HT1080 (cell line): ENCODE data around the gene PIGK. TPM values are rescaled to one million over a fixed set of nuclear protein-coding genes. Genes with fewer than 3 reads are reported as not detected.

Experiments used
- DNase-seq: peaks from one replicate; pipeline ENCODE4 v3.0.0-alpha.2; 2015; ENCODE audit warnings: low read depth
- total RNA-seq: library from RNA; depleted of rRNA; stranded (reverse); fragments of >200 nt; shearing (Covaris generic); gene quantifications from 2 replicates; pipeline ENCODE4 v1.2.3, GENCODE V29; 2014

The PIGK gene
- total RNA-seq, 1 experiment from 2014 or later, result 33.9 TPM

DNA sequence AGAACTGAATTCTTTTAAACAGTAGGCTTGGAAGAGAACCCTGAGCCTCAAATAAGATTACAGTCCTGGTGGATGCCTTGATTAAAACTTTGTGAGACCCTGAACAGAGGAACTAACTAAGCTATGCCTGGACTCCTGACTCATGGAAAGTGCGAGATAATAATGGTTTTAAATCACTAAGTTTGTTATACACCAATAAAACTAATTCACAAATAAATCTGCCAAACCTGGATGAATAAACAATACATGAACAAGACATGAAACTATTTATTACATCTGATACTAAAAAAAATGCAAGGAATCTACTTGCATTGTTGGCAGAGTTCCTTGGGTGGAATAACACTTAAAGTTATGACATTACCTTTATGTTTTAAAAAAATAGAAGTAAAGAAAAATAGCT, 118.4 kb downstream of the PIGK start:
- DNase-seq, result no peak

DNA sequence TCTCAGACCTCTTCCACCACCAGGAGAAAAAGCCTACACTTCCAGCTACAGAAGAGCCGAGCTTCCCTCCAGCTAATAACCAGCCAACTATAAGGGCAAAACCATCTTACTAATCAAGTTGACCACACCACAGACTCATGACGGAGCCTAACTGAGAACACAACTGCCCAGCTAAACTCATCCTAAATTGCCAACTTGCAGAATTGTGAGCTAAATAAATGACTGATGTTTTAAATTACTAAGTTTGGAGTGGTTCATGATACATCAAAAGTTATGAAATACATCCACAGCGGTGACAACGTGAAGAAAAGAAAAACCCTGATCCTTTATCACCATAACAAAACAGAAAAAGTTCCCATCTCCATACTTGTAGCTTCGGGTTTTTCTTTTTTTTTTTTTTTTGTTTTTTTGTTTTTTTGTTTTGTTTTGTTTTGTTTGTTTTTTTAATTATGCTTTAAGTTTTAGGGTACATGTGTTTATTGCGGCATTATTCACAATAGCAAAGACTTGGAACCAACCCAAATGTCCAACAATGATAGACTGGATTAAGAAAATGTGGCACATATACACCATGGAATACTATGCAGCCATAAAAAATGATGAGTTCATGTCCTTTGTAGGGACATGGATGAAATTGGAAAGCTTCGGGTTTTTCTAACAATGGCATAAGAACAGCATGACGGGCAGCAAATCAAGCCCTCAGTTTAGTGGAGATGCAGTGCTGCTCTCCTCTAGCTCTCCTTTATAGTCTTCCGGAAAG, 122.6 kb downstream of the PIGK start:
- no peak for DNase-seq

GRCh38 chr1:77095236-77095635, 124.0 kb downstream of the PIGK start:
- DNase-seq, result no peak

- DNase-seq, result no peak
These were observed 129.5 kb downstream of the PIGK start for GRCh38 chr1:77089756-77090155.

DNA sequence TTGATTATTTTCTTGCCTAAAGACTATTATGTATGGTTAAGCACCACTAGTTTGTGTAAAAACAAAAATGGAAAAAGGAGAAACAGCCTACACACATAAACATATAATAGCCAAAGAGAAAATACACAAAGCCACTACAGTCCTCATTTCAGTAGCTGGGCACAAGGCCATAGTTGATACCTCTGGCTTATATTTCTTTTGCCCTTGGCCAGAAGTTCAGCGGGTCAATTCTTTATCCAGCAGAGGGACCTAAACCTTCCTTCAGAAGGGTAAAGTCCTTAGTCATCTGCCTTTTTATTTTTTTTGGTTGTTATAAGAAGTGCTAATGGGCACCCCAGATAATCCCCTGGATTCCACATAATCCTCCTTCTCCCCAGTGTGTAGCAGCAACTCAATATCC, 134.1 kb downstream of the PIGK start:
- DNase-seq, result no peak

DNA sequence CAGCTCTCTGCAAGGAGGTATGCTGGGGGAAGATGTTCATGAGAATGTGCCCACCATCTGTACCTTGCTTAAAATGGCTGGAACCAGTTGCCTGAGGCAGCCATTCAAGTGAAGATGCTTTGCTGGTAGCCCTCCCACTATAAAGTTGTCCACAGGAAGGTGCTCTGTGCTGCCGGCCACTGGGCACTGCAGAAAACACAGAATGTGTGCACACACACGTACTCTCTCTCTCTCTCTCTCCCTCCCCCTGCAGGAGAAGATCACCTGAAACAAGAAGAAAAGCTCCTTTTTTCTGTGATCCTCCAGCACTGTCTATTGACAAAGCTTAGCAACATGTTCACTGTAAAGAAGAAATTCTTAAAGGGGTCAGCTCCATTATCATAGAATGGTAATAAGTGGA, 134.8 kb downstream of the PIGK start:
- DNase-seq, result no peak

- DNase-seq, result no peak
These were observed 137.4 kb downstream of the PIGK start for GRCh38 chr1:77081834-77082233.

- DNase-seq, result no peak
These were observed 142.5 kb downstream of the PIGK start for GRCh38 chr1:77076759-77077158.

DNA sequence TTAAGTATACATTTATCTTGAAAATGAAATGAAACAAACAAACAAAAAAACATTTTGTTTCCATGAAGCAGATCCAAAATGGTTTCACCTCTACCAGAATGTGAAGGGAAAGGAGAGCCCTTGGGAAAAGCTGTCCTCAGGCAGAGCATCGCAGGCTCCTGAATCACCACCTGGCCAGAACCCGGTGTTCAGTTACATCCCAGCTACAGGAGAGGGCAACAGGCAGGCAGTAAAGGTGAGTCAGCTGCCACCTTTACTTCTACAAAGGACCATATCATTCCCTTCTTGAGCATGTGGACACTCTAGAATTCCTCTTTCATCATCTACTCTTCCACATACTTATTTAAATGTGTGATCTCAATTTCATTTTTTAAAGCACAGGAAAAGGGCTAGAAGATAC, 151.2 kb downstream of the PIGK start:
- no peak for DNase-seq

DNA sequence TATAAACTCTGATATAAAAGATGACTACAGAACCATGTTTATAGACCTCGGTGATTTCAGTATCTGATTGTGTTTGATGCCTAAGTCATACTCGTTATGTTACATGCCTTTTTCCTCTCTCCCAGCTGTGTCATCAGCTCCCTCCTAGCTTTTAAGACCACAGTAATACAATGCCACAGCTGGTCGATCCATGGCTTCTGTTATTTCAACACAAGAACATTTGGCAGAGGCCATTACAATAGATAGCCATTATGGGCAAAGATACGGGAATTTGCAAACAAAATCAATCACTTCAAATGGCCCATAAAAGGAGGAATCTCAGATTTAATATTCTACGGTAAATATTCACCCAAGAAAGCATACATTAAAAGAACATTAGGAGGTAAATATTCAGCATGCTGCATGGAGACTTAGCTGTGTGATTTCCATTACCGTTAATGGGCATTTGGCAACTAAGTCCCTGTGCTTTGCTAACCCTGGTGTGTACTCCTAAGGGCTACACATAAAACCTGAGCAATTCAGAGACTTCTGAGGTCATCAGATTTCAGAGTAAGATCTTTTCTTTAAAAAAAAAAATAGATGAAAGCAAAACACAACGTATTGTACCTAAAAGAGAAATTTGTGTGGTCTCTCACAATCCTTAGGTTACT, 153.4 kb downstream of the PIGK start:
- no peak for DNase-seq

DNA sequence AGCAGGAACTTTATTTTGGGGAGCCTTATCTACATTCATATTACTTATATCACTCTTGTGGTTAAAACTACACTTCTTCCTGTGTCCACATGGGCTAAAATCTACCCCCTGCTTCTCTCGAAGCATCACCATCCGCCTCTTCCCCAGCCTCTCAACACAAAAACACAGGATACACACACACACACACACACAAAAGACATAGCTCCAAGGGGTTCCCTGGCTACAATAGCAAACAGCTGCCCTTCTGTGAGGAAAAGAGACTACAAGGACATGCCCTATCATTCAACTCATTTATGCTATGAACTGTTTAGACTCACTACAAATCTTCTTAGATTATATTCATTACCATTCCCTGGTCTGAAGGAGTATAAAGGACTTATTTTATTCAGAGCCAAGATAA, 155.0 kb downstream of the PIGK start:
- DNase-seq, result no peak

GRCh38 chr1:77063118-77063517, 156.1 kb downstream of the PIGK start:
- DNase-seq, result no peak

- DNase-seq, result no peak
These were observed 158.1 kb downstream of the PIGK start for GRCh38 chr1:77061162-77061561.

DNA sequence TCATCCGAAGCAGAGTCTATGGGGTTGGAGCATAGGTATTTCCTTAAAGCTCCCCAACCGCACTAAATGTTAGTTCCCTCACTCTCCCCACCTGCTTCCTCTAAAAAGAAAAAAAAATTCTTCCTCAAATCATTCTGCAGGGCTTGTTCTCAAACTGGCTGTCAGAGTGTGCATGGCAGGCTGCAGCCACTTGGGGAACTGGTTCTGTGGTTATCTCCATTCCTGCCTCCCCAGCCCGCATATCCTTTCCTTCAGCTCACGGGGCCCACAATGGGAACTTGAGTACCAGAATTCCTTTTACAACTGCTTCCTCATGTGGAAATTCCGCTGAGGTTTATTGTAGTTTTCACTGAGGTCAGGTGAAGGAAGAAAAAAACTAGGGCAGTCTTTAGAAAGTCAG, 159.2 kb downstream of the PIGK start:
- no peak for DNase-seq

- no peak for DNase-seq
These were observed 161.1 kb downstream of the PIGK start for GRCh38 chr1:77057994-77058585.

- DNase-seq, result peak; percentile 77
These were observed 162.7 kb downstream of the PIGK start for GRCh38 chr1:77056525-77056924.

DNA sequence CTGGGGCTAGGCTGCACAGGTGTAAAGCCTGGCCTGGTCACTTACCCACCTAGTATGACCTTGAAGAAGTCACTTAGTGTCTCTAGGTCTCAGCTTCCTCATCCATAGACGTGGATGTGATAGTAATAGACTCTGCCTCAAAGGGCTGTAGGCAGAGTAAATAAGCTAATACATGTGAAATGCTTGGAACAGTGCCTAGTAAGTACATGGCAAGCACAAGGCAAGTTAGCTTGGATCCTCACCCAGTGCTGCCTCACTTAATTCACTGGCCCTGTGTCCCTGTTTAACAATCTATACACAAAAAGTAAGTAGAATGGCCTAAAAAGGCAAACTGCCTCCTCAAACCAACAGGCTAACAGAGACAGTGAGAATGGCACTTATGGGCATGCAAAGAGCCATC, 167.8 kb downstream of the PIGK start:
- no peak for DNase-seq

DNA sequence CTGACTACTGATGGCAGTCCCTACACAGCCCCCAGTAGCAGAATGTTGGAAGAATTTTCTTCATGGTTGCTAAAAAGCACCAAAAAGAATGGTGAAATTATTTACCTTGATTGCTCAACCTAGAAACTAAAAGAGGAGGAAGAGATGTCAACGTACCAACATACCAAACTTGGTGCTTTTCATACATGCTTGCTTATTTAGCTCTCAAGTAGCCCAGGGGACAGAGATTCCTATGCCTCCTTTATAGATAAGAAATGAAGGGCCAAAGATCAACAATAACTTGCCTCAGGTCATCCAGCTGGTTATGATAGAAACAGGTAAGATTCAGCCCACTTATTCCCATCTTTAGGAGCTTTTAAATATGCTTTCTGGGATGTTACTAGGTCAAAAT, 170.6 kb downstream of the PIGK start:
- no peak for DNase-seq

DNA sequence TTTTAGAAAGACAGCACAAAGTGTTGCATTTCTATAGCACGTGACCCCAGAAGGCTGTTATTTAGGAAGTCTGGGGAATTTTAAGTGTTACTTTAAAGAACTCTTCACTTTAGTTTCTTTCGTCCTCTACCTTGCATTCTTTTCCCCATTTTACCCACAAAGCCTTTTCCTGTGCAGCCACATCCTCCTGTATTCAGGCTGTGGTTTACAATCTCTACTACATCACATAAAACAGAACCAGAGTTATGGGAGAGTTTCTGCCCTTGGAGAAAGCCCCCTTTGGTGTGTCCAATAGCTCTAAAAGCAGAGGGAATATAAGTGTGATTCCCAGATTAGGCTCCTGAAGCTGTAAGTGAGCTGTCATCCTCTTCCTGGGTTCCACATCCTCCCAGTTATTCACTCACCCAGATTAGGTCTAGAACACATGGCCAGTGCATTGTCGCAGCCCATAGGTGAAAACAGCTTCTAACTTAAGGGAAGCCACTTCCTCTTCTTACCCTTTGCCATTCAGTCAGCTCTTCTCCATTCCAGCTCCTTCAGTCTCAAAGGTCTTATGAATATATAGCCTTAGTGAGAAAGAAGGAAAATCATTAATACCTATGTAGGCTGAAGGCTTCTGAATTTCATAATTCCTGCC, 171.1 kb downstream of the PIGK start:
- DNase-seq, result peak; percentile 38

- DNase-seq, result no peak
These were observed 171.7 kb downstream of the PIGK start for GRCh38 chr1:77047575-77047974.

- peak; percentile 87 for DNase-seq
These were observed 174.9 kb downstream of the PIGK start for GRCh38 chr1:77044133-77044849.

DNA sequence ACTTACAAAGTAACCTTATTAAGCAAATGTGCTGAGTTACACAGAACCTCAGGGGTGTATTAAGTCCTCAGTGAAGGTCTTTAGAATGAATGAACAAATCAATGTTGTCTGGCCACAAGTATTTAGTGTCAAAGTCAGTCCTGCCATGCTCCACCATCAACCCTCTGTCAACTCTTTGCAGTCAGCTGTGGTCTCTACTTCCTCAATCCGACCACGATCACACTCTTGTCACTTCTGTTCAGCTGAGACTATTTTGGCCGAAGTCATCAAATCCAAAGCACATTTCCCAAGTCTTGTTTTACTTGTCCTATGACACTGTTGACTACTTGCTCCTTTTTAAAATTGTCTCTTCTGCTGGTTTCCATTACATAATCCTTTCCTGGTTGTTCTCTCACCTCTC, 178.4 kb downstream of the PIGK start:
- no peak for DNase-seq
